IMR-90 (cell line): ENCODE data around the gene MYLK4. TPM values are rescaled to one million over a fixed set of nuclear protein-coding genes. Genes with fewer than 3 reads are reported as not detected.

Experiments
- ATAC-seq: fragments of 200-7000 bp; cut with Tn5 transposase; 2 replicates; pipeline ENCODE4 v1.9.1; 2020; ENCODE audit warnings: low read depth, mild to moderate bottlenecking, moderate library complexity
- BruUV-seq: library from RNA; stranded (reverse); fragments of 400-500 nt; replicated peaks from 2 replicates; lab custom pipeline; 2021; lab: Mats Ljungman, UMichigan
- CTCF ChIA-PET: fragments of 300-600 bp; formaldehyde crosslinking; extraction: SDS; loops from one replicate; lab custom pipeline; 2021; ENCODE audit warnings: antibody characterized with exemption; lab: Yijun Ruan, JAX
- POLR2A ChIA-PET: fragments of 300-600 bp; sonication (Branson Sonifier 250); formaldehyde crosslinking; loops from one replicate; lab custom pipeline; 2022; ENCODE audit warnings: antibody characterized with exemption; ENCODE audit not compliant: unreplicated experiment; lab: Charles Lee
- DNase-seq: peaks from one replicate; pipeline ENCODE4 v3.0.0; 2013
- H2AFZ ChIP-seq: replicated peaks from 2 replicates; pipeline ENCODE3; 2013; ENCODE audit warnings: low read length, mild to moderate bottlenecking; ENCODE audit not compliant: poor library complexity
- H2AK5ac ChIP-seq: 2 replicates; pipeline ENCODE4 v1.6.1; 2013; ENCODE audit warnings: low read depth, low read length, inconsistent platforms
- H2AK9ac ChIP-seq: replicated peaks from 2 replicates; pipeline ENCODE3; 2013; ENCODE audit warnings: mild to moderate bottlenecking, low read depth, low read length, moderate library complexity; ENCODE audit not compliant: poor library complexity
- H2BK120ac ChIP-seq: 2 replicates; pipeline ENCODE4 v1.6.1; 2013; ENCODE audit warnings: low read depth, low read length, inconsistent platforms
- H2BK15ac ChIP-seq: 3 replicates; pipeline ENCODE4 v1.6.1; 2013; ENCODE audit warnings: low read depth, low read length, inconsistent platforms
- H2BK20ac ChIP-seq: 2 replicates; pipeline ENCODE4 v1.6.1; 2013; ENCODE audit warnings: low read depth, mild to moderate bottlenecking, inconsistent platforms, low read length, moderate library complexity
- H2BK5ac ChIP-seq: 2 replicates; pipeline ENCODE4 v1.6.1; 2013; ENCODE audit warnings: mild to moderate bottlenecking, low read depth, low read length, inconsistent platforms; ENCODE audit not compliant: poor library complexity, severe bottlenecking
- H3K14ac ChIP-seq: replicated peaks from 2 replicates; pipeline ENCODE4 v1.6.1; 2013; ENCODE audit warnings: low read depth, low read length, inconsistent platforms
- H3K18ac ChIP-seq: 2 replicates; pipeline ENCODE4 v1.6.1; 2013; ENCODE audit warnings: low read depth, low read length, control low read depth
- H3K23ac ChIP-seq: 2 replicates; pipeline ENCODE4 v1.6.1; 2013; ENCODE audit warnings: low read depth, low read length, inconsistent platforms
- H3K27ac ChIP-seq: 2 replicates; pipeline ENCODE4 v1.5.1; 2013; ENCODE audit warnings: mild to moderate bottlenecking, control low read depth, low read length; ENCODE audit not compliant: insufficient read depth
- H3K27me3 ChIP-seq: 2 replicates; pipeline ENCODE4 v1.6.1; 2013; ENCODE audit warnings: low read length; ENCODE audit not compliant: control insufficient read depth, insufficient read depth
- H3K36me3 ChIP-seq: 2 replicates; pipeline ENCODE4 v1.6.1; 2013; ENCODE audit warnings: low read length, mixed read lengths; ENCODE audit not compliant: control insufficient read depth, insufficient read depth
- H3K4ac ChIP-seq: 2 replicates; pipeline ENCODE4 v1.6.1; 2013; ENCODE audit warnings: low read depth, low read length, inconsistent platforms
- H3K4me1 ChIP-seq: 2 replicates; pipeline ENCODE4 v1.6.1; 2013; ENCODE audit warnings: low read length, mixed read lengths; ENCODE audit not compliant: control insufficient read depth, insufficient read depth
- H3K4me2 ChIP-seq: 2 replicates; pipeline ENCODE4 v1.6.1; 2013; ENCODE audit warnings: low read depth, mild to moderate bottlenecking, control low read depth, low read length, moderate library complexity
- H3K4me3 ChIP-seq: 2 replicates; pipeline ENCODE4 v1.5.1; 2013; ENCODE audit warnings: low read depth, mild to moderate bottlenecking, control low read depth, low read length, moderate library complexity; ENCODE audit not compliant: insufficient read depth
- H3K56ac ChIP-seq: 2 replicates; pipeline ENCODE4 v1.6.1; 2013; ENCODE audit warnings: low read length, inconsistent platforms; ENCODE audit not compliant: insufficient read depth; ENCODE audit errors: extremely low read depth
- H3K79me1 ChIP-seq, 2 experiments: 2 replicates each; pipeline ENCODE4 v1.6.1; 2013; ENCODE audit warnings: low read length in 2 of 2, inconsistent platforms in 1 of 2, low read depth in 1 of 2
- H3K9ac ChIP-seq: 2 replicates; pipeline ENCODE4 v1.6.1; 2013; ENCODE audit warnings: low read depth, low read length, control low read depth
- H3K9me1 ChIP-seq: 2 replicates; pipeline ENCODE4 v1.6.1; 2013; ENCODE audit warnings: low read length, inconsistent platforms; ENCODE audit not compliant: insufficient read depth
- H3K9me3 ChIP-seq: 2 replicates; pipeline ENCODE4 v1.6.1; 2013; ENCODE audit warnings: low read length; ENCODE audit not compliant: control insufficient read depth, insufficient read depth
- H4K20me1 ChIP-seq: 2 replicates; pipeline ENCODE4 v1.6.1; 2013; ENCODE audit warnings: low read length, inconsistent platforms; ENCODE audit not compliant: insufficient read depth
- H4K5ac ChIP-seq: 2 replicates; pipeline ENCODE4 v1.6.1; 2013; ENCODE audit warnings: mild to moderate bottlenecking, low read depth, low read length, control low read depth
- H4K8ac ChIP-seq, 2 experiments: 2 replicates each; pipeline ENCODE4 v1.6.1; 2013; ENCODE audit warnings: low read depth in 2 of 2, low read length in 2 of 2, control low read depth in 1 of 2, inconsistent platforms in 1 of 2
- H4K91ac ChIP-seq: 2 replicates; pipeline ENCODE4 v1.6.1; 2013; ENCODE audit warnings: low read depth, low read length, inconsistent platforms; ENCODE audit not compliant: insufficient read depth
- CHD1 ChIP-seq: IDR thresholded peaks from 2 replicates; pipeline ENCODE4 v1.6.1; 2012; ENCODE audit warnings: low read depth, low read length, improper control_type of control experiment
- CTCF ChIP-seq: conservative IDR thresholded peaks from 2 replicates; pipeline ENCODE4 v1.5.1; 2012; ENCODE audit warnings: mild to moderate bottlenecking, low read depth, low read length, improper control_type of control experiment
- ELK1 ChIP-seq: fragments of 150-350 bp; IDR thresholded peaks from 2 replicates; pipeline ENCODE4 v1.6.1; 2016; ENCODE audit warnings: low read depth, mild to moderate bottlenecking, low read length, moderate library complexity, borderline replicate concordance
- MAZ ChIP-seq: IDR thresholded peaks from 2 replicates; pipeline ENCODE4 v1.6.1; 2012; ENCODE audit warnings: low read depth, mild to moderate bottlenecking, low read length, improper control_type of control experiment, moderate library complexity, borderline replicate concordance
- NFE2L2 ChIP-seq: fragments of 150-350 bp; IDR thresholded peaks from 2 replicates; pipeline ENCODE4 v1.6.1; 2016; ENCODE audit warnings: low read depth, mild to moderate bottlenecking, low read length
- RFX5 ChIP-seq: IDR thresholded peaks from 2 replicates; pipeline ENCODE4 v1.8.0; 2012; ENCODE audit warnings: low read depth, mild to moderate bottlenecking, low read length, moderate library complexity
- WGBS, 2 experiments: methylation state at CpG; one replicate each; pipeline versions ENCODE4 v1.1.5 to v1.1.7; 2013; ENCODE audit warnings: missing lambda C conversion rate in 2 of 2; ENCODE audit not compliant: insufficient read length in 1 of 2; ENCODE audit errors: extremely low coverage in 2 of 2; 5-methylcytosine and 5-hydroxymethylcytosine counted together
- dilution Hi-C: fragments of 300-500 bp; cut with HindIII; formaldehyde crosslinking; loops from one replicate; pipeline ENCODE4 v1.14.3; 2018; ENCODE audit warnings: low sequenced_read_pairs; ENCODE audit not compliant: unreplicated experiment
- in situ Hi-C: fragments of 300-500 bp; cut with MboI; formaldehyde crosslinking; loops from 3 replicates; pipeline ENCODE4 v1.14.3; 2019; ENCODE audit warnings: low sequenced_read_pairs, inconsistent platforms, mixed read lengths
- intact Hi-C: fragments of 100-400 bp; cut with micrococcal nuclease; formaldehyde crosslinking; loops from 2 replicates; pipeline ENCODE4 v1.10.0; 2022
- polyA plus RNA-seq, 3 experiments: library from polyadenylated mRNA; depleted of rRNA; stranded (reverse); fragments of >200 nt; gene quantifications; 2 replicates each; pipeline ENCODE4 v1.2.3, GENCODE V29; 2012; ENCODE audit warnings: low replicate concordance in 1 of 3
- total RNA-seq: library from RNA; depleted of rRNA; stranded (reverse); fragments of >200 nt; gene quantifications from 2 replicates; pipeline ENCODE4 v1.2.3, GENCODE V29; 2012
- TF ChIP-seq, protein P1 (sequence below): fragments of 150-350 bp; IDR thresholded peaks from 2 replicates; pipeline ENCODE4 v1.6.1; 2017; ENCODE audit warnings: mild to moderate bottlenecking, antibody characterized with exemption, low read length, low read depth

Gene MYLK4
- total and polyA plus RNA-seq, 2 of the 4 experiments (the other 2 are of a cell fraction): under 0.01 to 0.07 TPM

- no peaks in the 10 kb centered on the region for H3K9me3 ChIP-seq
- peak overlapping the region; percentile 64; the same call in 1 of the 2 replicates for H2AK5ac ChIP-seq
- DNase-seq (no peak), ATAC-seq (no peak)
- no peak overlapping the region for H3K4ac ChIP-seq
- ChIA-PET POLR2A (no interaction called here), CTCF (interaction anchor here (1.2 to 1.6 kb wide), 2 partner anchors 18 to 22 kb away, joined by 3 to 4 read pairs; partner anchors contain the start of gene MYLK4)
- peaks cover 38 to 81% of the 10 kb centered on the region in 2 experiments for H3K79me1 ChIP-seq
- H2BK5ac ChIP-seq: no peak overlapping the region
- dilution Hi-C loops: no loop called here
- no peak overlapping the region for H3K56ac ChIP-seq
- in situ Hi-C loops: no loop called here
- H3K27ac ChIP-seq: peak overlapping the region; percentile 53; the same call in 1 of the 2 replicates
- no peak overlapping the region for H4K91ac ChIP-seq
- H3K23ac ChIP-seq: no peak overlapping the region
- no CpG with 5 or more reads among the region's 3 CpGs for WGBS, 2 experiments
- no peak overlapping the region for H3K18ac ChIP-seq
- no peak overlapping the region for H2BK20ac ChIP-seq
- peaks cover 23% of the 10 kb centered on the region for H3K36me3 ChIP-seq
- no peak for TF ChIP-seq CHD1
- no peak for TF ChIP-seq MAZ
- no peak for TF ChIP-seq NFE2L2
- no peak for TF ChIP-seq RFX5
- TF ChIP-seq, protein P1, sequence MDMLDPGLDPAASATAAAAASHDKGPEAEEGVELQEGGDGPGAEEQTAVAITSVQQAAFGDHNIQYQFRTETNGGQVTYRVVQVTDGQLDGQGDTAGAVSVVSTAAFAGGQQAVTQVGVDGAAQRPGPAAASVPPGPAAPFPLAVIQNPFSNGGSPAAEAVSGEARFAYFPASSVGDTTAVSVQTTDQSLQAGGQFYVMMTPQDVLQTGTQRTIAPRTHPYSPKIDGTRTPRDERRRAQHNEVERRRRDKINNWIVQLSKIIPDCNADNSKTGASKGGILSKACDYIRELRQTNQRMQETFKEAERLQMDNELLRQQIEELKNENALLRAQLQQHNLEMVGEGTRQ: no peak
- no peak for TF ChIP-seq ELK1
- no peak for TF ChIP-seq CTCF
- H3K9me1 ChIP-seq: peaks cover 41% of the 10 kb centered on the region
- H3K9ac ChIP-seq: no peak overlapping the region
- no peak overlapping the region for H2AK9ac ChIP-seq
- intact Hi-C loops: no loop called here
- H2AFZ ChIP-seq: no peak overlapping the region
- peaks cover 66% of the 10 kb centered on the region for H4K20me1 ChIP-seq
- no peak overlapping the region for H3K14ac ChIP-seq
- no peak overlapping the region for H2BK120ac ChIP-seq
- H4K8ac ChIP-seq: no peak overlapping the region
- no peak overlapping the region for H3K4me3 ChIP-seq
- H3K4me2 ChIP-seq: no peak overlapping the region
- H2BK15ac ChIP-seq: no peak overlapping the region
- H3K4me1 ChIP-seq: peaks cover 17% of the 10 kb centered on the region
- BruUV-seq: no TSS peak
- no peak overlapping the region for H4K5ac ChIP-seq
- H3K27me3 ChIP-seq: no peaks in the 10 kb centered on the region
Observed at GRCh38 chr6:2772840-2773239, 22.1 kb upstream of the MYLK4 start.
